Keratinocyte (primary cell): ENCODE measurements around the gene VRK2.

Experiments
- EZH2 ChIP-seq: IDR thresholded peaks from one replicate; pipeline ENCODE4 v1.6.1; 2012; ENCODE audit warnings: inconsistent platforms, mild to moderate bottlenecking, low read length, moderate library complexity
- TF ChIP-seq, protein P1 (sequence below), 3 experiments: IDR thresholded peaks in 1 of 3; conservative IDR thresholded peaks in 1 of 3; optimal IDR thresholded peaks in 1 of 3; 2 replicates in 2 of 3; 3 replicates in 1 of 3; pipeline versions ENCODE3 to v1.5.1; 2011; ENCODE audit warnings: low read length in 3 of 3, mild to moderate bottlenecking in 3 of 3, moderate library complexity in 2 of 3, control low read depth in 1 of 3, inconsistent platforms in 1 of 3; ENCODE audit not compliant: insufficient read depth in 2 of 3; ENCODE audit errors: extremely low read depth in 1 of 3

DNA sequence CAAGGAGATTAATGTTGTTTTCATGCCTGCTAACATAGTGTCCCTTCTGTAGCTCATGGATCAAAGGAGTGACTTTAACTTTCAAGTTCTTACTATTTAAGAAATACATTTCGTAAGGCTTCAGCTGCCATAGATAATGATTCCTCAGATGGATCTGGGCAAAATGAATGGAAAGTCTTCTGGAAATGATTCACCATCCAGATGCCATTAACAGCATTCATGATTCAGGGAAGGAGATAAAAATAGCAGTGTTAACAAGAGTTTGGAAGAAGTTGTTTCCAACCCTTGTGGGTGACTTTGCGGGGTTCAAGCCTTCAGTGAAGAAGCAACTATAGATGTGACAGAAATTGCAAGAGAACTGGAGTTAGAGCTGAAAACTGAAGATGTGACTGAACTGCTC is 17.0 kb downstream of the VRK2 start:
- TF ChIP-seq EZH2 = no peak
- TF ChIP-seq, protein P1, sequence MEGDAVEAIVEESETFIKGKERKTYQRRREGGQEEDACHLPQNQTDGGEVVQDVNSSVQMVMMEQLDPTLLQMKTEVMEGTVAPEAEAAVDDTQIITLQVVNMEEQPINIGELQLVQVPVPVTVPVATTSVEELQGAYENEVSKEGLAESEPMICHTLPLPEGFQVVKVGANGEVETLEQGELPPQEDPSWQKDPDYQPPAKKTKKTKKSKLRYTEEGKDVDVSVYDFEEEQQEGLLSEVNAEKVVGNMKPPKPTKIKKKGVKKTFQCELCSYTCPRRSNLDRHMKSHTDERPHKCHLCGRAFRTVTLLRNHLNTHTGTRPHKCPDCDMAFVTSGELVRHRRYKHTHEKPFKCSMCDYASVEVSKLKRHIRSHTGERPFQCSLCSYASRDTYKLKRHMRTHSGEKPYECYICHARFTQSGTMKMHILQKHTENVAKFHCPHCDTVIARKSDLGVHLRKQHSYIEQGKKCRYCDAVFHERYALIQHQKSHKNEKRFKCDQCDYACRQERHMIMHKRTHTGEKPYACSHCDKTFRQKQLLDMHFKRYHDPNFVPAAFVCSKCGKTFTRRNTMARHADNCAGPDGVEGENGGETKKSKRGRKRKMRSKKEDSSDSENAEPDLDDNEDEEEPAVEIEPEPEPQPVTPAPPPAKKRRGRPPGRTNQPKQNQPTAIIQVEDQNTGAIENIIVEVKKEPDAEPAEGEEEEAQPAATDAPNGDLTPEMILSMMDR (optimal IDR thresholded peaks at IDR 0.05 in 1 of 3, IDR thresholded peaks at IDR 0.05 in 1 of 3, conservative IDR thresholded peaks at IDR 0.05 in 1 of 3; ENCODE audit: extremely low read depth in 1 of 3, insufficient read depth in 2 of 3, low read length in 3 of 3) = no peak
